H1 (cell line): ENCODE data around the gene UCMA. TPM values are rescaled to one million over a fixed set of nuclear protein-coding genes. Genes with fewer than 3 reads are reported as not detected.

Experiments used
- CTCF ChIA-PET: fragments of 300-600 bp; sonication (Branson Sonifier 250); formaldehyde crosslinking; loops from one replicate; lab custom pipeline; 2021; ENCODE audit not compliant: partially characterized antibody; lab: Charles Lee
- POLR2A ChIA-PET: fragments of 300-600 bp; sonication (Branson Sonifier 250); formaldehyde crosslinking; loops from one replicate; lab custom pipeline; 2021; ENCODE audit warnings: inconsistent platforms; ENCODE audit not compliant: partially characterized antibody; lab: Charles Lee
- DNase-seq, 2 experiments: peaks; one replicate each; pipeline versions ENCODE4 v3.0.0 to v3.0.0-alpha.2; 2010 to 2022; ENCODE audit warnings: low spot score in 2 of 2, low read depth in 1 of 2, mixed read lengths in 1 of 2
- FAIRE-seq: peaks from 2 replicates; lab custom pipeline; 2011; peaks lifted over from hg19 to GRCh38; lab: Jason Lieb, UNC
- H2AFZ ChIP-seq: 2 replicates; pipeline ENCODE4 v1.8.1; 2012; ENCODE audit warnings: low read length, inconsistent platforms
- H2AK5ac ChIP-seq: 2 replicates; pipeline ENCODE4 v1.6.1; 2013; ENCODE audit warnings: low read depth, low read length
- H2BK120ac ChIP-seq: replicated peaks from 2 replicates; pipeline ENCODE3; 2013; ENCODE audit warnings: low read depth, low read length, inconsistent platforms
- H2BK12ac ChIP-seq: 2 replicates; pipeline ENCODE4 v1.6.1; 2013; ENCODE audit warnings: low read depth, low read length
- H2BK15ac ChIP-seq: 2 replicates; pipeline ENCODE4 v1.6.1; 2013; ENCODE audit warnings: low read length
- H2BK20ac ChIP-seq: 2 replicates; pipeline ENCODE4 v1.6.1; 2013; ENCODE audit warnings: low read length
- H2BK5ac ChIP-seq: 2 replicates; pipeline ENCODE4 v1.6.1; 2013; ENCODE audit warnings: low read depth, low read length
- H3K14ac ChIP-seq: 2 replicates; pipeline ENCODE4 v1.6.1; 2013; ENCODE audit warnings: inconsistent platforms; ENCODE audit not compliant: insufficient read length
- H3K18ac ChIP-seq: 2 replicates; pipeline ENCODE4 v1.6.1; 2013; ENCODE audit warnings: low read length; ENCODE audit errors: extremely low read depth
- H3K23ac ChIP-seq: 2 replicates; pipeline ENCODE4 v1.6.1; 2013; ENCODE audit warnings: inconsistent platforms; ENCODE audit not compliant: insufficient read length
- H3K23me2 ChIP-seq: 2 replicates; pipeline ENCODE4 v1.6.1; 2013; ENCODE audit warnings: low read depth, low read length
- H3K27ac ChIP-seq: 2 replicates; pipeline ENCODE4 v1.6.1; 2011; ENCODE audit warnings: low read depth, low read length, inconsistent platforms
- H3K27me3 ChIP-seq, 4 experiments: replicated peaks in 1 of 4; 1 replicate in 1 of 4; 2 replicates in 3 of 4; pipeline versions ENCODE4 v1.6.1 to v1.8.1; 2011 to 2013; ENCODE audit warnings: low read length in 3 of 4, mild to moderate bottlenecking in 3 of 4, inconsistent platforms in 2 of 4, mixed read lengths in 2 of 4, moderate library complexity in 1 of 4; ENCODE audit not compliant: control insufficient read depth in 3 of 4, insufficient read depth in 3 of 4; ENCODE audit errors: extremely low read depth in 1 of 4
- H3K36me3 ChIP-seq, 4 experiments: 2 replicates each; pipeline versions ENCODE4 v1.6.1 to v1.8.1; 2011 to 2013; ENCODE audit warnings: mild to moderate bottlenecking in 4 of 4, low read length in 3 of 4, moderate library complexity in 2 of 4, control low read depth in 1 of 4, inconsistent platforms in 1 of 4; ENCODE audit not compliant: insufficient read depth in 4 of 4, control insufficient read depth in 2 of 4
- H3K4ac ChIP-seq: replicated peaks from 2 replicates; pipeline ENCODE3; 2013; ENCODE audit warnings: low read length, low read depth, mixed read lengths, inconsistent platforms; ENCODE audit not compliant: insufficient read length
- H3K4me1 ChIP-seq, 4 experiments: replicated peaks in 1 of 4; 1 replicate in 1 of 4; 2 replicates in 3 of 4; pipeline versions ENCODE4 v1.6.1 to v1.8.1; 2011 to 2013; ENCODE audit warnings: low read length in 3 of 4, inconsistent platforms in 2 of 4, mixed read lengths in 1 of 4; ENCODE audit not compliant: insufficient read depth in 4 of 4, control insufficient read depth in 3 of 4
- H3K4me2 ChIP-seq, 2 experiments: 2 replicates each; pipeline versions ENCODE4 v1.6.1 to v1.8.1; 2011 to 2013; ENCODE audit warnings: low read depth in 2 of 2, low read length in 2 of 2, control low read depth in 1 of 2, inconsistent platforms in 1 of 2, mild to moderate bottlenecking in 1 of 2; ENCODE audit not compliant: insufficient read depth in 1 of 2
- H3K4me3 ChIP-seq, 4 experiments: fragments of 200-600, 300-600 bp in 1 of 4; sonication (generic), shearing (Covaris generic), sonication (Bioruptor Twin) in 1 of 4; 2 replicates each; pipeline versions ENCODE4 v1.5.1 to v1.8.1; 2011 to 2016; ENCODE audit warnings: low read length in 4 of 4, low read depth in 3 of 4, control low read depth in 2 of 4, inconsistent platforms in 2 of 4, mild to moderate bottlenecking in 2 of 4, mixed read lengths in 1 of 4, moderate library complexity in 1 of 4; ENCODE audit not compliant: insufficient read depth in 2 of 4; ENCODE audit errors: extremely low read depth in 1 of 4
- H3K56ac ChIP-seq: replicated peaks from 2 replicates; pipeline ENCODE3; 2013; ENCODE audit warnings: low read depth, mild to moderate bottlenecking, mixed read lengths, low read length, inconsistent platforms; ENCODE audit not compliant: insufficient read length
- H3K79me1 ChIP-seq: 2 replicates; pipeline ENCODE4 v1.6.1; 2013; ENCODE audit warnings: low read depth, low read length, control low read depth
- H3K79me2 ChIP-seq, 2 experiments: 2 replicates each; pipeline versions ENCODE4 v1.6.1 to v1.8.1; 2012 to 2013; ENCODE audit warnings: low read length in 2 of 2, mild to moderate bottlenecking in 2 of 2, inconsistent platforms in 1 of 2; ENCODE audit not compliant: insufficient read depth in 2 of 2, control insufficient read depth in 1 of 2
- H3K9ac ChIP-seq, 4 experiments: replicated peaks in 1 of 4; 1 replicate in 1 of 4; 2 replicates in 3 of 4; pipeline versions ENCODE4 v1.6.1 to v1.8.1; 2011 to 2013; ENCODE audit warnings: low read depth in 3 of 4, low read length in 3 of 4, control low read depth in 2 of 4, mild to moderate bottlenecking in 2 of 4, moderate library complexity in 2 of 4, inconsistent platforms in 1 of 4; ENCODE audit errors: extremely low read depth in 1 of 4
- H3K9me3 ChIP-seq, 2 experiments: 2 replicates each; pipeline versions ENCODE4 v1.6.1 to v1.8.1; 2012 to 2013; ENCODE audit warnings: mild to moderate bottlenecking in 2 of 2, moderate library complexity in 2 of 2, control low read depth in 1 of 2, inconsistent platforms in 1 of 2, low read depth in 1 of 2, low read length in 1 of 2, mixed read lengths in 1 of 2; ENCODE audit not compliant: insufficient read depth in 2 of 2
- H4K20me1 ChIP-seq, 2 experiments: replicated peaks in 1 of 2; 2 replicates each; pipeline versions ENCODE3 to v1.8.1; 2011 to 2013; ENCODE audit warnings: inconsistent platforms in 2 of 2, low read length in 2 of 2, mild to moderate bottlenecking in 1 of 2; ENCODE audit not compliant: insufficient read depth in 2 of 2, control insufficient read depth in 1 of 2
- H4K5ac ChIP-seq: 2 replicates; pipeline ENCODE4 v1.6.1; 2013; ENCODE audit warnings: low read length, low read depth, mixed read lengths, inconsistent platforms; ENCODE audit not compliant: insufficient read length
- H4K8ac ChIP-seq: 2 replicates; pipeline ENCODE4 v1.8.0; 2013; ENCODE audit warnings: mild to moderate bottlenecking, moderate library complexity, low read length, inconsistent platforms; ENCODE audit not compliant: insufficient read depth; ENCODE audit errors: extremely low read depth
- H4K91ac ChIP-seq: replicated peaks from 2 replicates; pipeline ENCODE3; 2013; ENCODE audit warnings: low read length, mixed read lengths, inconsistent platforms; ENCODE audit not compliant: insufficient read length
- ASH2L ChIP-seq: fragments of 200-600, 300-600 bp; sonication (generic); IDR thresholded peaks from one replicate; pipeline ENCODE4 v1.7.1; 2017; ENCODE audit warnings: low read length
- CREB1 ChIP-seq: IDR thresholded peaks from 2 replicates; pipeline ENCODE4 v1.6.1; 2012; ENCODE audit warnings: inconsistent platforms
- GABPA ChIP-seq: IDR thresholded peaks from 2 replicates; pipeline ENCODE4 v1.6.1; 2011; ENCODE audit warnings: mild to moderate bottlenecking, low read length, moderate library complexity, borderline replicate concordance; ENCODE audit not compliant: insufficient read depth
- GTF2F1 ChIP-seq: IDR thresholded peaks from 2 replicates; pipeline ENCODE4 v1.6.1; 2012; ENCODE audit warnings: low read depth, low read length, improper control_type of control experiment, borderline replicate concordance
- JUND ChIP-seq: IDR thresholded peaks from 2 replicates; pipeline ENCODE4 v1.6.1; 2011; ENCODE audit warnings: mild to moderate bottlenecking, improper control_type of control experiment, low read length
- PHF8 ChIP-seq: fragments of 200-600 bp; sonication (generic); conservative IDR thresholded peaks from 2 replicates; pipeline ENCODE4 v1.7.1; 2012; ENCODE audit warnings: low read depth, mild to moderate bottlenecking, inconsistent platforms, low read length, moderate library complexity
- POLR2AphosphoS5 ChIP-seq: IDR thresholded peaks from 2 replicates; pipeline ENCODE4 v1.6.1; 2011; ENCODE audit warnings: low read depth, low read length
- RFX5 ChIP-seq: IDR thresholded peaks from 2 replicates; pipeline ENCODE4 v1.6.1; 2011; ENCODE audit warnings: low read depth, low read length, improper control_type of control experiment, borderline replicate concordance
- RXRA ChIP-seq: IDR thresholded peaks from 2 replicates; pipeline ENCODE4 v1.6.1; 2011; ENCODE audit warnings: low read depth, mild to moderate bottlenecking, low read length, moderate library complexity; ENCODE audit not compliant: insufficient read depth
- SP1 ChIP-seq: IDR thresholded peaks from 2 replicates; pipeline ENCODE4 v1.6.1; 2011; ENCODE audit warnings: low read depth, low read length
- SRF ChIP-seq: IDR thresholded peaks from 2 replicates; pipeline ENCODE4 v1.6.1; 2011; ENCODE audit warnings: mild to moderate bottlenecking, low read depth, low read length, moderate library complexity
- TEAD4 ChIP-seq: IDR thresholded peaks from 2 replicates; pipeline ENCODE4 v1.6.1; 2012; ENCODE audit warnings: low read depth, low read length, inconsistent platforms, mixed read lengths
- WGBS, 2 experiments: shearing (Covaris generic) in 1 of 2; methylation state at CpG; one replicate each; pipeline versions ENCODE4 v1.1.6 to v1.1.7; 2013 to 2015; ENCODE audit warnings: low lambda C conversion rate in 2 of 2, mixed read lengths in 2 of 2, inconsistent platforms in 1 of 2, low coverage in 1 of 2, missing lambda C conversion rate in 1 of 2; ENCODE audit not compliant: insufficient replicate concordance in 2 of 2, insufficient coverage in 1 of 2, insufficient read length in 1 of 2; ENCODE audit errors: extremely low coverage in 1 of 2, missing lambda C conversion rate in 1 of 2; 5-methylcytosine and 5-hydroxymethylcytosine counted together
- polyA plus RNA-seq, 7 experiments: library from polyadenylated mRNA; depleted of rRNA in 3 of 7; stranded (reverse) in 5 of 7; unstranded in 2 of 7; fragments of >200 nt in 5 of 7; fragments of 200-250 nt in 2 of 7; gene quantifications; 1 replicate in 5 of 7; 2 replicates in 1 of 7; 4 replicates in 1 of 7; pipeline versions ENCODE4 v1.2.1 to v1.2.3, GENCODE V29; 2011 to 2013; ENCODE audit warnings: missing spikeins in 2 of 7, mixed read lengths in 2 of 7
- total RNA-seq: library from RNA; stranded (reverse); fragmentation: NEBNext Ultra II Directional; extraction: Animal tissue kit (Norgen Biotek cat#: 25700); gene quantifications from 2 replicates; pipeline ENCODE4 v1.2.1, GENCODE V29; 2021

UCMA gene
- total and polyA plus RNA-seq, 2 of the 8 experiments (the other 6 are each of a cell fraction or from before 2014, with no cell fraction given) = 1.2 to 4.6 TPM

DNA sequence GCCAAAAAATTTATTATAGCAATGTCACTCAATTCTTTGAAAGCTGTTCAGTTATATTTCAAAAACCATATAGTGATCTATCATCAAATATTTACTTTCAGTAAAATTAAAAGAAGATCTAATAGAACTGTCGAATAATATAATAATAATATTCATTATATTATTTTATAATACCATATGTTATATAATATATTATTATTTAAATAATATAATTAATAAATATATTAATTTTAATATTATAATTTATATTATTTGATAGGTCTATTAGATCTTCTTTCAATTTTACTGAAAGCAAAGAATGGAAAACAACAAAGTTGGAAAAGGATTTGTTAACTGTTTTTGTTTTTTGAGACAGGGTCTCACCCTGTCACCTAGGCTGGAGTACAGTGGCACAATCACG, 22.5 kb upstream of the UCMA start:
- no peak overlapping the region for H4K8ac ChIP-seq
- no peak overlapping the region for H3K56ac ChIP-seq
- no peak overlapping the region for H3K23ac ChIP-seq
- no peak overlapping the region for H3K18ac ChIP-seq
- no peak overlapping the region for H2AK5ac ChIP-seq
- no peaks in the 10 kb centered on the region for H3K36me3 ChIP-seq
- no peak for TF ChIP-seq TEAD4
- no peak for TF ChIP-seq SP1
- no peak for TF ChIP-seq RXRA
- no peak for TF ChIP-seq JUND
- no peak for TF ChIP-seq GTF2F1
- no peak for TF ChIP-seq CREB1
- no peak for TF ChIP-seq GABPA
- TF ChIP-seq POLR2AphosphoS5 = no peak
- TF ChIP-seq RFX5 = no peak
- no peak for TF ChIP-seq PHF8
- no peak for TF ChIP-seq SRF
- TF ChIP-seq ASH2L = no peak
- no peak overlapping the region for H2BK20ac ChIP-seq
- H3K4me2 ChIP-seq = no peak overlapping the region
- 88% methylated on average over 2 of the region's 2 CpGs; no CpG with 5 or more reads in 1 of the 2 experiments for WGBS, 2 experiments
- no peak overlapping the region for H3K4ac ChIP-seq
- no peak for FAIRE-seq
- no peak overlapping the region for H2BK12ac ChIP-seq
- H2BK120ac ChIP-seq = no peak overlapping the region
- CTCF ChIA-PET = interaction anchor here (0.6 to 1.3 kb wide), 3 partner anchors 11 to 50 kb away, joined by 3 read pairs; no protein-coding TSS in a partner anchor
- H4K91ac ChIP-seq = no peak overlapping the region
- no peaks in the 10 kb centered on the region for H3K4me1 ChIP-seq
- no peaks in the 10 kb centered on the region for H3K27me3 ChIP-seq
- H3K79me2 ChIP-seq = no peaks in the 10 kb centered on the region
- H3K9me3 ChIP-seq = peaks cover 0 to 5% of the 10 kb centered on the region in 2 experiments; a peak in 1 of 4 replicates
- no peak overlapping the region for H2BK5ac ChIP-seq
- no peak overlapping the region for H3K27ac ChIP-seq
- H3K9ac ChIP-seq = no peak overlapping the region
- H4K5ac ChIP-seq = no peak overlapping the region
- no peaks in the 10 kb centered on the region for H3K79me1 ChIP-seq
- H3K23me2 ChIP-seq = no peaks in the 10 kb centered on the region
- POLR2A ChIA-PET = interaction anchor here (1.1 kb wide), 1 partner anchor 8 kb away, joined by 3 read pairs; no protein-coding TSS in a partner anchor
- no peaks in the 10 kb centered on the region for H4K20me1 ChIP-seq
- no peak overlapping the region for H2BK15ac ChIP-seq
- H3K14ac ChIP-seq = no peak overlapping the region
- H3K4me3 ChIP-seq = no peak overlapping the region
- H2AFZ ChIP-seq = no peak overlapping the region
- DNase-seq = no peak
